Lung (tissue), 12 donors: Measurements from ENCODE around the gene RPL10A. TPM values are rescaled to one million over a fixed set of nuclear protein-coding genes. Genes with fewer than 3 reads are reported as not detected.
"Not testable (repeated sequence)": the region's sequence is repeated elsewhere in the genome, so short reads cannot be mapped to it uniquely, and the experiment has no call there.

Experiments
- ATAC-seq: fragments of 200-7000 bp; cut with Tn5 transposase; one replicate; pipeline ENCODE4 v1.9.1; 2020; ENCODE audit warnings: moderate number of reproducible peaks; ENCODE audit not compliant: insufficient read depth, low FRiP score
- DNase-seq, 3 donors: peaks; one replicate each; pipeline ENCODE4 v3.0.0-alpha.2; 2013 to 2017
- H3K27ac ChIP-seq, 2 donors: one replicate each; pipeline ENCODE4 v1.5.1; 2013; ENCODE audit warnings: mild to moderate bottlenecking in 2 of 2, moderate library complexity in 2 of 2, control low read depth in 1 of 2, inconsistent platforms in 1 of 2, low read depth in 1 of 2, low read length in 1 of 2
- H3K27me3 ChIP-seq, 3 donors: one replicate each; pipeline ENCODE4 v1.5.1; 2013; ENCODE audit warnings: low read length in 2 of 3; ENCODE audit not compliant: control insufficient read depth in 3 of 3, insufficient read depth in 3 of 3
- H3K36me3 ChIP-seq, 4 donors: one replicate each; pipeline ENCODE4 v1.5.1; 2013; ENCODE audit warnings: low read length in 4 of 4, mild to moderate bottlenecking in 1 of 4, moderate library complexity in 1 of 4; ENCODE audit not compliant: control insufficient read depth in 4 of 4, insufficient read depth in 4 of 4
- H3K4me1 ChIP-seq, 5 donors: one replicate each; pipeline ENCODE4 v1.5.1; 2013; ENCODE audit warnings: low read length in 5 of 5, mild to moderate bottlenecking in 2 of 5, moderate library complexity in 1 of 5; ENCODE audit not compliant: control insufficient read depth in 5 of 5, insufficient read depth in 5 of 5
- H3K4me3 ChIP-seq: one replicate; pipeline ENCODE4 v1.5.1; 2013; ENCODE audit warnings: mild to moderate bottlenecking, control low read depth, moderate library complexity
- H3K9ac ChIP-seq, 2 donors: one replicate each; pipeline ENCODE4 v1.5.1; 2013; ENCODE audit warnings: low read length in 2 of 2, control low read depth in 1 of 2; ENCODE audit not compliant: insufficient read depth in 1 of 2
- H3K9me3 ChIP-seq, 4 donors: one replicate each; pipeline ENCODE4 v1.5.1; 2013; ENCODE audit warnings: low read length in 3 of 4, mild to moderate bottlenecking in 1 of 4, moderate library complexity in 1 of 4; ENCODE audit not compliant: control insufficient read depth in 4 of 4, insufficient read depth in 3 of 4
- WGBS, 2 donors: extraction: QIAGEN DNeasy Blood & Tissue Kit; methylation state at CpG; one replicate each; pipeline ENCODE4 v1.1.7; 2013; 5-methylcytosine and 5-hydroxymethylcytosine counted together
- polyA plus RNA-seq, 2 donors: library from polyadenylated mRNA; stranded (reverse); fragments of 200-250 nt; gene quantifications; one replicate each; pipeline ENCODE4 v1.2.1, GENCODE V29; 2013
- total RNA-seq, 2 donors: library from RNA; depleted of rRNA in 1 of 2; stranded (reverse); fragments of >200 nt in 1 of 2; gene quantifications; one replicate each; pipeline ENCODE4 v1.2.1, GENCODE V29; 2014 to 2021
- TF ChIP-seq, protein P1 (sequence below): IDR thresholded peaks from 2 replicates; pipeline ENCODE4 v1.5.1; 2012; ENCODE audit warnings: mild to moderate bottlenecking; ENCODE audit errors: control extremely low read depth, extremely low read depth
- donor health status: control.
- donor health status: control.
- donor health status: Bipolar disorder and iron deficiency.
- donor health status: healthy.
- donor health status: DM: yes; HTN: yes; CAD: no.

RPL10A gene
- total and polyA plus RNA-seq, 4 donors, result 986 to 1,885 (median 1,426) TPM

- TF ChIP-seq, protein P1, sequence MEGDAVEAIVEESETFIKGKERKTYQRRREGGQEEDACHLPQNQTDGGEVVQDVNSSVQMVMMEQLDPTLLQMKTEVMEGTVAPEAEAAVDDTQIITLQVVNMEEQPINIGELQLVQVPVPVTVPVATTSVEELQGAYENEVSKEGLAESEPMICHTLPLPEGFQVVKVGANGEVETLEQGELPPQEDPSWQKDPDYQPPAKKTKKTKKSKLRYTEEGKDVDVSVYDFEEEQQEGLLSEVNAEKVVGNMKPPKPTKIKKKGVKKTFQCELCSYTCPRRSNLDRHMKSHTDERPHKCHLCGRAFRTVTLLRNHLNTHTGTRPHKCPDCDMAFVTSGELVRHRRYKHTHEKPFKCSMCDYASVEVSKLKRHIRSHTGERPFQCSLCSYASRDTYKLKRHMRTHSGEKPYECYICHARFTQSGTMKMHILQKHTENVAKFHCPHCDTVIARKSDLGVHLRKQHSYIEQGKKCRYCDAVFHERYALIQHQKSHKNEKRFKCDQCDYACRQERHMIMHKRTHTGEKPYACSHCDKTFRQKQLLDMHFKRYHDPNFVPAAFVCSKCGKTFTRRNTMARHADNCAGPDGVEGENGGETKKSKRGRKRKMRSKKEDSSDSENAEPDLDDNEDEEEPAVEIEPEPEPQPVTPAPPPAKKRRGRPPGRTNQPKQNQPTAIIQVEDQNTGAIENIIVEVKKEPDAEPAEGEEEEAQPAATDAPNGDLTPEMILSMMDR, result no peak
- H3K27ac ChIP-seq, result no peak overlapping the region
- H3K4me3 ChIP-seq, result no peak overlapping the region
- peaks cover 0 to 5% (median 2%) of the 10 kb centered on the region in 5 donors for H3K4me1 ChIP-seq
- no peaks in the 10 kb centered on the region for H3K36me3 ChIP-seq
- 77 to 90% methylated on average over 16 of the region's 16 CpGs for WGBS, 2 donors
- ATAC-seq, result no peak
- no peak overlapping the region for H3K9ac ChIP-seq
- DNase-seq, result no peak
- H3K27me3 ChIP-seq, result no peaks in the 10 kb centered on the region
- H3K9me3 ChIP-seq, result no peaks in the 10 kb centered on the region
Measured at GRCh38 chr6:35435074-35435837, 32.9 kb upstream of the RPL10A start.

DNA sequence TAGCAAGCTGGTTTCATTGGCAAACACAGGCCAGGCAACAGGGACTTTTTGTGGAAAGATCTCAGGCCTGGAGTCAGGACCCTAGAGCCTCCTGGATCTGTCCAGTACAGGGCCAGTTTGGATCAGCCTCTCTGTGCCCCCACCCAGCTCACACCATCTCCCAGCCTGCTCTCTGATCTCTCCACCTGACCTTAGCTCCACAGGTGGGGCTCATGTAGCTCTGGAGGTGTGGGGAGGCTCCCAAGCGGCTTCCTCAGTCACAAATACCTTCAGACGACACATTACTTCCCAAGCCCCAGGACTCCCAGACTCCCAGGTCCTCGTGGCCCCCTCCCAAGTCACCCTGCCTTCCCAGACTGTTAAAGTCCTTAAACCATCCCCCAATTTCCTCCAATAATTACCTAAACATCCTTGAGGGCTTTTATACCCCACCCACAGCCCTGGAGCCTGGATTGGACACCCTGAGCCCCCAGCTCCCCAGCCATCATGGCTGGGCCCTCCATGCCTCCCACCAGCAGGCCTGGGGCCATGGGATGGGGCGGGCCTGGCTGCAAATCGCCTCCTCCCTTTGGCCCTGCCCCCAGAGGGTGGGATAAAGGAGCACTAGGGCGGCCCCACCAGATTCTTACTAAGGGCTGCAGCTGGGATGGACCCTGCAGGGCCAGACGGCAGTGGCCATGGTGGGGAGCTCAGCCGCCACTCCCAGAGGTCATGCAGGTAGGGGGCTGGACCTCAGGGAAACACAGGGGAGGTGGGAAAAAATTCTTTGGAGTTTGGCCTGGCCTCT lies 31.9 kb upstream of the RPL10A start:
- 86 to 95% methylated on average over 8 of the region's 8 CpGs for WGBS, 2 donors
- Histone ChIP-seq H3K27ac (no peak overlapping the region), H3K36me3 (no peaks in the 10 kb centered on the region), H3K27me3 (no peaks in the 10 kb centered on the region), H3K4me3 (no peak overlapping the region), H3K9ac (no peak overlapping the region), H3K4me1 (peaks cover 0 to 5% (median 2%) of the 10 kb centered on the region in 5 donors), H3K9me3 (no peaks in the 10 kb centered on the region)
- DNase-seq (no peak), ATAC-seq (no peak)
- TF ChIP-seq, protein P1, result no peak

- 96 to 97% methylated on average over 7 of the region's 7 CpGs for WGBS, 2 donors
- H3K27ac ChIP-seq, H3K4me3 ChIP-seq, H3K4me1 ChIP-seq, H3K9me3 ChIP-seq, H3K27me3 ChIP-seq, H3K36me3 ChIP-seq, DNase-seq, H3K9ac ChIP-seq, ATAC-seq: not testable (repeated sequence)
Measured at GRCh38 chr6:35438378-35439065, 29.7 kb upstream of the RPL10A start.

- Histone ChIP-seq H3K27me3 (no peaks in the 10 kb centered on the region), H3K4me3 (no peak overlapping the region), H3K9me3 (no peaks in the 10 kb centered on the region), H3K36me3 (no peaks in the 10 kb centered on the region), H3K4me1 (peaks cover 0 to 5% (median 2%) of the 10 kb centered on the region in 5 donors), H3K27ac (no peak overlapping the region), H3K9ac (no peak overlapping the region)
- DNase-seq (no peak), ATAC-seq (no peak)
- TF ChIP-seq, protein P1, result no peak
- 43 to 62% methylated on average over 3 of the region's 3 CpGs for WGBS, 2 donors
Measured at GRCh38 chr6:35439308-35439707, 28.9 kb upstream of the RPL10A start.
